K562 (cell line): ENCODE measurements around the gene MAPKAPK2. TPM values are rescaled to one million over a fixed set of nuclear protein-coding genes. Genes with fewer than 3 reads are reported as not detected.
A peak's percentile ranks its signal among the peaks of the same experiment; 100 is the strongest.

Experiments
- CCNT2 ChIP-seq: IDR thresholded peaks from 2 replicates; pipeline ENCODE4 v1.6.1; 2011; ENCODE audit warnings: borderline replicate concordance, low read depth, mild to moderate bottlenecking, moderate library complexity, mixed read lengths, low read length; ENCODE audit not compliant: insufficient read length; ENCODE audit errors: extremely low read depth
- CHD4 ChIP-seq: fragments of 200-600 bp; sonication (generic); IDR thresholded peaks from 3 replicates; pipeline ENCODE4 v1.6.1; 2012; ENCODE audit warnings: low read depth, mild to moderate bottlenecking, mixed read lengths, low read length, inconsistent platforms; ENCODE audit not compliant: insufficient read depth, insufficient replicate concordance, poor library complexity, severe bottlenecking
- CREM ChIP-seq: IDR thresholded peaks from 2 replicates; pipeline ENCODE4 v1.6.1; 2014; ENCODE audit warnings: antibody characterized with exemption, low read depth
- FOXK1 ChIP-seq: sonication (generic); formaldehyde crosslinking; IDR thresholded peaks from 2 replicates; pipeline ENCODE4 v1.8.0; 2022; ENCODE audit warnings: missing genetic modification reagents, mild to moderate bottlenecking, borderline replicate concordance
- HDGF ChIP-seq: fragments of 450-650 bp; IDR thresholded peaks from 2 replicates; pipeline ENCODE4 v1.6.1; 2016
- HINFP ChIP-seq: fragments of 450-650 bp; conservative IDR thresholded peaks from 2 replicates; pipeline ENCODE4 v1.6.1; 2016; ENCODE audit warnings: missing genetic modification characterization, low read depth, mild to moderate bottlenecking, control low read depth, missing compliant biosample characterization
- HMG20B ChIP-seq: fragments of 250-450 bp; sonication (Bioruptor Pico); IDR thresholded peaks from 2 replicates; pipeline ENCODE4 v1.5.0; 2021; ENCODE audit warnings: mild to moderate bottlenecking
- IRF9 ChIP-seq: fragments of 450-650 bp; IDR thresholded peaks from 2 replicates; pipeline ENCODE4 v1.6.1; 2016; ENCODE audit warnings: missing biosample characterization, missing genetic modification characterization
- LARP7 ChIP-seq: fragments of 450-650 bp; IDR thresholded peaks from 2 replicates; pipeline ENCODE4 v1.6.1; 2016
- MTA1 ChIP-seq: fragments of 450-650 bp; IDR thresholded peaks from 2 replicates; pipeline ENCODE4 v1.6.1; 2017; ENCODE audit warnings: borderline replicate concordance
- MXI1 ChIP-seq: IDR thresholded peaks from 2 replicates; pipeline ENCODE4 v1.6.1; 2011; ENCODE audit warnings: low read depth, mild to moderate bottlenecking, improper control_type of control experiment, low read length
- NCOR1 ChIP-seq: fragments of 450-650 bp; IDR thresholded peaks from 2 replicates; pipeline ENCODE4 v1.6.1; 2016; ENCODE audit warnings: mild to moderate bottlenecking, moderate library complexity
- PHF21A ChIP-seq: fragments of 450-650 bp; IDR thresholded peaks from 2 replicates; pipeline ENCODE4 v1.6.1; 2017; ENCODE audit warnings: low read depth, borderline replicate concordance
- PML ChIP-seq: IDR thresholded peaks from 2 replicates; pipeline ENCODE4 v1.6.1; 2012; ENCODE audit warnings: low read length, inconsistent platforms
- POLR2G ChIP-seq: fragments of 200-400 bp; formaldehyde crosslinking; IDR thresholded peaks from 2 replicates; pipeline ENCODE4 v1.6.1; 2017; ENCODE audit warnings: low read depth, mild to moderate bottlenecking, antibody characterized with exemption, low read length, moderate library complexity
- RBM15 ChIP-seq: fragments of 200-400 bp; formaldehyde crosslinking; IDR thresholded peaks from 2 replicates; pipeline ENCODE4 v1.6.1; 2018; ENCODE audit warnings: mild to moderate bottlenecking, low read length, moderate library complexity; ENCODE audit not compliant: insufficient read depth
- RBM39 ChIP-seq: fragments of 200-400 bp; formaldehyde crosslinking; optimal IDR thresholded peaks from 2 replicates; pipeline ENCODE3; 2018; ENCODE audit warnings: low read depth, low read length
- SMARCA4 ChIP-seq: fragments of 450-650 bp; IDR thresholded peaks from 2 replicates; pipeline ENCODE4 v1.6.1; 2016
- STAT5B ChIP-seq: fragments of 250-450 bp; sonication (Bioruptor Pico); IDR thresholded peaks from 2 replicates; pipeline ENCODE4 v1.8.0; 2021; ENCODE audit warnings: mild to moderate bottlenecking, inconsistent platforms
- THAP7 ChIP-seq: fragments of 250-450 bp; sonication (Bioruptor Pico); IDR thresholded peaks from 2 replicates; pipeline ENCODE4 v1.5.0; 2021
- ZNF764 ChIP-seq: fragments of 250-450 bp; sonication (Bioruptor Pico); IDR thresholded peaks from 2 replicates; pipeline ENCODE4 v1.4.0; 2020; ENCODE audit warnings: low read depth, mild to moderate bottlenecking, moderate library complexity
- polyA plus RNA-seq, 8 experiments: library from polyadenylated mRNA; depleted of rRNA in 4 of 8; stranded (reverse) in 5 of 8; unstranded in 3 of 8; fragments of >200 nt; fragmentation: Nextera tagmentation in 2 of 8; fragmentation: Illumina TruSeq in 1 of 8; extraction: Ambion mirVana in 2 of 8; extraction: Trizol in 1 of 8; gene quantifications; 2 replicates each; pipeline versions ENCODE4 v1.2.1 to v1.2.3, GENCODE V29; 2011 to 2014; ENCODE audit warnings: inconsistent platforms in 1 of 8, missing spikeins in 1 of 8
- total RNA-seq, 7 experiments: library from RNA; depleted of rRNA in 6 of 7; stranded (reverse); fragments of >200 nt in 6 of 7; fragmentation: Illumina TruSeq in 2 of 7; extraction: Trizol in 2 of 7; gene quantifications; 2 replicates each; pipeline versions ENCODE4 v1.2.1 to v1.2.3, GENCODE V29; 2011 to 2021; ENCODE audit warnings: low replicate concordance in 1 of 7
- TF ChIP-seq, protein P1 (sequence below): fragments of 250-450 bp; sonication (Bioruptor Pico); IDR thresholded peaks from 2 replicates; pipeline ENCODE4 v1.8.0; 2021; ENCODE audit warnings: mild to moderate bottlenecking, moderate library complexity
- TF ChIP-seq, protein P2 (sequence below): fragments of 450-650 bp; formaldehyde crosslinking; IDR thresholded peaks from 2 replicates; pipeline ENCODE4 v1.4.0; 2020; ENCODE audit warnings: mild to moderate bottlenecking, moderate library complexity

MAPKAPK2 gene
- total and polyA plus RNA-seq, 9 of the 15 experiments (the other 6 are each of a cell fraction or from before 2014, with no cell fraction given): 0.63 to 94.2 (median 52.1) TPM

DNA sequence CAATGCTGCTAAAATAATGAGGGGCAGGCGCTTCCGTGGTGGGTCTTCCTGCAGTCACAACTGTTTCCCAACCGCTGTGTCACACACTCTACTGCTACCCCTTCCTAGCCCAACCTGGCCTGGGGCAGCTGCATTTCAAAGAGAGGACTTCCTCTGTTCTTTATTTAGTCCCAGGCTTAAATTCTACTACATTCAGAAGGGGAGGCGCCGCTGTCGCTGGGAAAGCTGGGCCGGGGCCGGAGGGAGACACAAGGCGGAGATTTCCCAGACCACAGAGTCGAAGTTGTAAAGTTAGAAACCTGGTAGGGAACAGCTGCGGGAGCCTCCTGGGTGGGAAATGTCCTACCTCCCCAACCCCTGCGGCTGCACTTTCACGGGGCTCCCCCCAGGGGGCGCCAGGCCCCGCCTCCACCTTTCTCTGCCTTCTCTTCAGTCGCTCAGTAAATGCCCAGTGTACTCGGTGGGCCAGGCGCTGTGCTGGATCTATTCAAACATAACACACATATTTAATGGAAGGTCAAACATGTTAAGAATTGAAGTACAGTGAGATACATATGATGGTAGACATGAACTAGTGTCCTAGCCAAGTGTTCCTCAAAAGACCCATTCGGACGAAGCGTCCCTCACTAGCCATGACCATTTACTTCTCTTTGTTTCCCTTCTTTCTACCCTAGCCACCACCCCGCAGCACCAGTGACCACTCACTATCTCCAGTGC lies 26.3 kb upstream of the MAPKAPK2 start (continued):
- peak; percentile 17; the same call in 1 of the 2 replicates for TF ChIP-seq SMARCA4
- TF ChIP-seq HMG20B: no peak
- no peak for TF ChIP-seq IRF9 (tag)
- TF ChIP-seq LARP7: peak; percentile 69; the same call in 1 of the 2 replicates
- TF ChIP-seq HDGF: peak; percentile 71; the same call in 1 of the 2 replicates
- no peak for TF ChIP-seq CCNT2
- TF ChIP-seq NCOR1: 0 out of 2 replicates have a peak, but pooled peaks have one; percentile 7
- TF ChIP-seq, protein P1, sequence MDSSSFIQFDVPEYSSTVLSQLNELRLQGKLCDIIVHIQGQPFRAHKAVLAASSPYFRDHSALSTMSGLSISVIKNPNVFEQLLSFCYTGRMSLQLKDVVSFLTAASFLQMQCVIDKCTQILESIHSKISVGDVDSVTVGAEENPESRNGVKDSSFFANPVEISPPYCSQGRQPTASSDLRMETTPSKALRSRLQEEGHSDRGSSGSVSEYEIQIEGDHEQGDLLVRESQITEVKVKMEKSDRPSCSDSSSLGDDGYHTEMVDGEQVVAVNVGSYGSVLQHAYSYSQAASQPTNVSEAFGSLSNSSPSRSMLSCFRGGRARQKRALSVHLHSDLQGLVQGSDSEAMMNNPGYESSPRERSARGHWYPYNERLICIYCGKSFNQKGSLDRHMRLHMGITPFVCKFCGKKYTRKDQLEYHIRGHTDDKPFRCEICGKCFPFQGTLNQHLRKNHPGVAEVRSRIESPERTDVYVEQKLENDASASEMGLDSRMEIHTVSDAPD: no peak
- 0 out of 2 replicates have a peak, but pooled peaks have one; percentile 22 for TF ChIP-seq CREM
- TF ChIP-seq PHF21A: no peak
- TF ChIP-seq CHD4: no peak
- TF ChIP-seq, protein P2, sequence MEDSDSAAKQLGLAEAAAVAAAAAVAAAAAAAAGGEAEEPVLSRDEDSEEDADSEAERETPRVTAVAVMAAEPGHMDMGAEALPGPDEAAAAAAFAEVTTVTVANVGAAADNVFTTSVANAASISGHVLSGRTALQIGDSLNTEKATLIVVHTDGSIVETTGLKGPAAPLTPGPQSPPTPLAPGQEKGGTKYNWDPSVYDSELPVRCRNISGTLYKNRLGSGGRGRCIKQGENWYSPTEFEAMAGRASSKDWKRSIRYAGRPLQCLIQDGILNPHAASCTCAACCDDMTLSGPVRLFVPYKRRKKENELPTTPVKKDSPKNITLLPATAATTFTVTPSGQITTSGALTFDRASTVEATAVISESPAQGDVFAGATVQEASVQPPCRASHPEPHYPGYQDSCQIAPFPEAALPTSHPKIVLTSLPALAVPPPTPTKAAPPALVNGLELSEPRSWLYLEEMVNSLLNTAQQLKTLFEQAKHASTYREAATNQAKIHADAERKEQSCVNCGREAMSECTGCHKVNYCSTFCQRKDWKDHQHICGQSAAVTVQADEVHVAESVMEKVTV (CRISPR knock-in tag): peak; percentile 74
- TF ChIP-seq POLR2G: 0 out of 2 replicates have a peak, but pooled peaks have one; percentile 37
- no peak for TF ChIP-seq FOXK1 (CRISPR knock-in tag)
- TF ChIP-seq RBM15: no peak
- no peak for TF ChIP-seq RBM39
- no peak for TF ChIP-seq THAP7
- TF ChIP-seq MTA1: no peak
- no peak for TF ChIP-seq ZNF764 (CRISPR knock-in tag)
- no peak for TF ChIP-seq HINFP (tag)
- TF ChIP-seq PML: no peak
- no peak for TF ChIP-seq STAT5B
- no peak for TF ChIP-seq MXI1
